Fibroblast of lung (primary cell): ENCODE results near the gene RAB31. TPM values are rescaled to one million over a fixed set of nuclear protein-coding genes. Genes with fewer than 3 reads are reported as not detected.

Experiments
- DNase-seq, 2 donors: peaks; one replicate each; pipeline versions ENCODE4 v3.0.0 to v3.0.0-alpha.2; 2010; ENCODE audit warnings: low read depth in 2 of 2
- H2AFZ ChIP-seq: 2 replicates; pipeline ENCODE4 v1.5.1; 2012; ENCODE audit warnings: low read length, control low read depth, inconsistent platforms
- H3K27ac ChIP-seq: 2 replicates; pipeline ENCODE4 v1.5.1; 2011; ENCODE audit warnings: low read length, control low read depth; ENCODE audit not compliant: insufficient read depth
- H3K27me3 ChIP-seq: 2 replicates; pipeline ENCODE4 v1.5.1; 2011; ENCODE audit warnings: mild to moderate bottlenecking, low read length; ENCODE audit not compliant: control insufficient read depth, insufficient read depth
- H3K36me3 ChIP-seq: 2 replicates; pipeline ENCODE4 v1.5.1; 2011; ENCODE audit warnings: low read length; ENCODE audit not compliant: control insufficient read depth, insufficient read depth
- H3K4me1 ChIP-seq: 2 replicates; pipeline ENCODE4 v1.5.1; 2011; ENCODE audit warnings: low read length; ENCODE audit not compliant: control insufficient read depth, insufficient read depth; ENCODE audit errors: extremely low read depth
- H3K4me2 ChIP-seq: 2 replicates; pipeline ENCODE4 v1.5.1; 2011; ENCODE audit warnings: low read length, control low read depth; ENCODE audit not compliant: insufficient read depth; ENCODE audit errors: extremely low read depth
- H3K4me3 ChIP-seq, 4 experiments: fragments of 200-600 bp in 1 of 4; sonication (generic) in 1 of 4; replicated peaks in 1 of 4; 2 replicates each; pipeline ENCODE4 v1.5.1; 2011 to 2016; ENCODE audit warnings: low read length in 4 of 4, low read depth in 3 of 4, mild to moderate bottlenecking in 3 of 4, control low read depth in 2 of 4, inconsistent platforms in 1 of 4, mixed read lengths in 1 of 4; ENCODE audit not compliant: insufficient read depth in 1 of 4; ENCODE audit errors: control extremely low read depth in 1 of 4
- H3K79me2 ChIP-seq: 2 replicates; pipeline ENCODE4 v1.5.1; 2012; ENCODE audit warnings: mild to moderate bottlenecking, low read length, inconsistent platforms; ENCODE audit not compliant: control insufficient read depth, insufficient read depth
- H3K9ac ChIP-seq: 2 replicates; pipeline ENCODE4 v1.5.1; 2011; ENCODE audit warnings: mild to moderate bottlenecking, low read length, control low read depth; ENCODE audit not compliant: insufficient read depth
- H3K9me3 ChIP-seq: 2 replicates; pipeline ENCODE4 v1.5.1; 2012; ENCODE audit warnings: low read depth, low read length; ENCODE audit not compliant: control insufficient read depth, insufficient read depth
- H4K20me1 ChIP-seq: 2 replicates; pipeline ENCODE4 v1.5.1; 2011; ENCODE audit warnings: low read length; ENCODE audit not compliant: control insufficient read depth, insufficient read depth; ENCODE audit errors: extremely low read depth
- CTCF ChIP-seq, 2 donors: IDR thresholded peaks in 1 of 2; conservative IDR thresholded peaks in 1 of 2; 1 replicate in 1 of 2; 2 replicates in 1 of 2; pipeline ENCODE4 v1.5.1; 2011 to 2012; ENCODE audit warnings: low read length in 2 of 2, control low read depth in 1 of 2, inconsistent platforms in 1 of 2, low read depth in 1 of 2, mild to moderate bottlenecking in 1 of 2
- EZH2 ChIP-seq: IDR thresholded peaks from 2 replicates; pipeline ENCODE4 v1.5.1; 2012; ENCODE audit warnings: low read length, control low read depth, mild to moderate bottlenecking; ENCODE audit errors: missing control alignments
- polyA plus RNA-seq, 2 donors: library from polyadenylated mRNA; depleted of rRNA in 1 of 2; stranded (reverse) in 1 of 2; unstranded in 1 of 2; fragments of >200 nt; gene quantifications; 2 replicates each; pipeline ENCODE4 v1.2.1, GENCODE V29; 2011 to 2012; ENCODE audit warnings: missing spikeins in 1 of 2
- total RNA-seq: library from RNA; depleted of rRNA; stranded (reverse); fragments of >200 nt; gene quantifications from 2 replicates; pipeline ENCODE4 v1.2.1, GENCODE V29; 2014

The RAB31 gene
- total and polyA plus RNA-seq, 2 donors (not counting 1 experiment from before 2014, with no cell fraction given) = 29.6 to 47.1 TPM

DNA sequence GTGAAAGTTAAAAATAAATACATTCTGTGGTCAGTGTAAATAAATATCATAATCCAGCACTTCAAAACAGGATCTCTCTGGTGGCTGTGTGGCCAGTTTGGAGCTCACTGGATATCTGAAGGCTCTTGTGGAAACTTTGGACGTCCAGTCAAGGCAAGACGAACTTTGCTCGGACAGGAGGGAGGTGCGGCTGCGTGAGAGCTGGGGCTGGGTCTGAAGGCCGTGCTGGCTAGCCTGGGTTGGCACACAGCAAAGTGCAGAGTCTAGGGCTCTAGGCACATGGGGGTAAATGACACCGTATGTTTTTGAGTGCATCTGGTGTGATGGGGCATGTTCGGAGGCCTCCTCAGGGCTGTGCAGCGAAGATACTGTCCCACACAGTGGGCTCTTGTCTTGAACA, 98.8 kb downstream of the RAB31 start:
- H2AFZ ChIP-seq = no peak overlapping the region
- no peak for DNase-seq
- H3K9ac ChIP-seq = no peak overlapping the region
- no peaks in the 10 kb centered on the region for H3K27me3 ChIP-seq
- H3K4me2 ChIP-seq = no peak overlapping the region
- H3K79me2 ChIP-seq = no peaks in the 10 kb centered on the region
- no peak overlapping the region for H3K27ac ChIP-seq
- H3K4me3 ChIP-seq = no peak overlapping the region
- H3K36me3 ChIP-seq = no peaks in the 10 kb centered on the region
- no peaks in the 10 kb centered on the region for H4K20me1 ChIP-seq
- H3K4me1 ChIP-seq = peaks cover 19% of the 10 kb centered on the region
- no peak for TF ChIP-seq CTCF (conservative IDR thresholded peaks at IDR 0.05 in 1 of 2, IDR thresholded peaks at IDR 0.05 in 1 of 2; ENCODE audit: low read depth in 1 of 2, low read length in 2 of 2)
- no peak for TF ChIP-seq EZH2
- H3K9me3 ChIP-seq = no peaks in the 10 kb centered on the region

DNA sequence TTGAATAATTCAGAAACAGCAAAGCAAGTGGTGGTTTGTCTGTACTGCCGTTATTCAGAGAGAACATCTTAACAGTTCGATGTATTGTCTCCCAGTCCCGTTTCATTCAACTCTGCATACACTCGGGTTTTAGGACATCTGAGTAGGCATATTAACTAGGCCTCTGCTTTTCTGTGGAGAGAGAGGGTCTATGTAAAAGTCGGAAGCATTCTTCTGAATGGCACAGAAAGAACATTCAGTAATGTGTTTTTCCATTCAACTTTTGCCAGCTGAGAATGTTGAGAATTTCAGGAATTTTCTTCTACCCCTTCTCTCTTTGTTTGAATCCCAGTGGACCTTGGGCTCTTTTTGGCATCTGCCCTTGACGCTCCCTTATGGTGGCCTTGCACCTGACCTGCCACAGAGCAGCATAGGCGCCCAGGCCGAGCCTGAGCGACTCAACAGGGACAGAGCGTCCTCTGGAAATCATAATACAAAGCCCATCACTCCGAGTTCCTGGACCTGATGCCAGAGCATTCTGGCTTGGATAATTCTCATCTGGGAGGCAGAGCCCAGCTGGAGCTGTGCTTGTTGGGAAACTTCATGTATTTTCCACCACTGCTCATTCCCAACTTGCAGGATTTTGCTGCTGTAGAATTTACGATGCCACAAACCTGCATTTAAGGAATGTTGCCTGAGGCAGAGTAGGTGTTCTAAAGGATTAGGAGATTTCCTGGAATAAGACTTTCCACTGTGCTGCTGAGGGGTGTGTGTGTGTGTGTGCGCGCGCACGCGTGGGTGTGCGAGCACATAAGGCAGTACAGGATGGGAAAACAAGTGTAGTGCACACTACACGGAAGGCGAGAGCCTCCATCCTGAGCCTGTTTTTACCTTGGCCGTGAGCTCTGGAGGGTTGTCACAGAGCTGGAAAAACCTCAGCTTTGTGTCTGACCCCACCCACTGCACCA, 100.5 kb downstream of the RAB31 start:
- H3K4me2 ChIP-seq = peak overlapping the region; percentile 44
- DNase-seq = peak; percentile 17 to 57
- no peaks in the 10 kb centered on the region for H3K79me2 ChIP-seq
- no peaks in the 10 kb centered on the region for H3K27me3 ChIP-seq
- H2AFZ ChIP-seq = no peak overlapping the region
- H3K36me3 ChIP-seq = no peaks in the 10 kb centered on the region
- H3K9me3 ChIP-seq = no peaks in the 10 kb centered on the region
- no peak for TF ChIP-seq EZH2
- TF ChIP-seq CTCF (conservative IDR thresholded peaks at IDR 0.05 in 1 of 2, IDR thresholded peaks at IDR 0.05 in 1 of 2; ENCODE audit: low read depth in 1 of 2, low read length in 2 of 2) = no peak
- H4K20me1 ChIP-seq = no peaks in the 10 kb centered on the region
- no peak overlapping the region for H3K4me3 ChIP-seq
- H3K27ac ChIP-seq = no peak overlapping the region
- no peak overlapping the region for H3K9ac ChIP-seq
- H3K4me1 ChIP-seq = peaks cover 14% of the 10 kb centered on the region

DNA sequence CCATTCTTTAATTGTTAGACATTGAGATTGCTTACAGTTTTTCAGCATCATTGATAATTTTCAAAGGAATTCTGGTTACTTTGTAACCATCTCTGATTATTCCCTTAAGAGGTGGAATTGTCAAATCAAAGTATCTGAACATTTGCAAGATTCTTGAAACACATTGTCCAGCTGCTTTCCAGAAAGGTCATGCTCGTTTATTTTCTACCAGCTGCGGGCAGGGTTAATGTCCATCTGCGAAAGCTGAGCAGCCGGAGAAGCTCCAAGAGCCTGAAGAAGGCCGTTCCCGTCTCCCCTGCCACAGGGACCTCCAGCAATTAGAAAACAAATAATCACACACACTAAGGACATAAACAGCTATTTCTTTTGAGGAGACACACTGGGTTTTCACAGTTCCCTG, 101.6 kb downstream of the RAB31 start:
- no peaks in the 10 kb centered on the region for H4K20me1 ChIP-seq
- no peak overlapping the region for H3K9ac ChIP-seq
- DNase-seq = peak in 1 of 2 donors; percentile 42
- H3K27ac ChIP-seq = no peak overlapping the region
- H3K27me3 ChIP-seq = no peaks in the 10 kb centered on the region
- H3K4me3 ChIP-seq = no peak overlapping the region
- TF ChIP-seq CTCF (conservative IDR thresholded peaks at IDR 0.05 in 1 of 2, IDR thresholded peaks at IDR 0.05 in 1 of 2; ENCODE audit: low read depth in 1 of 2, low read length in 2 of 2) (no peak), EZH2 (no peak)
- H2AFZ ChIP-seq = no peak overlapping the region
- H3K79me2 ChIP-seq = no peaks in the 10 kb centered on the region
- no peak overlapping the region for H3K4me2 ChIP-seq
- peaks cover 16% of the 10 kb centered on the region for H3K4me1 ChIP-seq
- no peaks in the 10 kb centered on the region for H3K36me3 ChIP-seq
- no peaks in the 10 kb centered on the region for H3K9me3 ChIP-seq
